Stimulated activated naive CD4-positive, alpha-beta T cell (primary cell): ENCODE results near the gene INTS1.

ENCODE experiments used
- DNase-seq, 6 experiments: peaks; one replicate each; lab custom pipeline; 2025; lab: John Stamatoyannopoulos, UW

Gene INTS1

DNA sequence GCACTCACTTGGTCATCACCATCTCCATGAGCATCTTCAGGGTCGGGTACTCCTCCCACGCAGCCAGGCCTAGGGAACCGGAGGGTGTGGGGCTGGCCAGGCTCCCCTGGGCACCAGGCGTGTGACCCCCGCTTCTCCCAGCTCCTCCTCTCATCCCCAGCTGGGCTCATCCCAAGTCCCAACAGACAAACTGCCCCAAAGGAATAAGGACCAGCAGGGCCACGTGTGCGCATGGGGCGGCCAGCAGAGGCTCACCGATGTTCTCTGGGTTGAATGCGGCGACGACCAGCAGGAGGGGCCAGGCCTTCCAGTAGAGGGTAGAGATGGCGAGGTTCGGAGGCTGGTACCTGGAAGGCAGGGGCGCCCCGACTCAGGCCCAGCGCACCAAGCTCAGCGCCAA, 14.9 kb downstream of the INTS1 start:
- DNase-seq = no peak

DNA sequence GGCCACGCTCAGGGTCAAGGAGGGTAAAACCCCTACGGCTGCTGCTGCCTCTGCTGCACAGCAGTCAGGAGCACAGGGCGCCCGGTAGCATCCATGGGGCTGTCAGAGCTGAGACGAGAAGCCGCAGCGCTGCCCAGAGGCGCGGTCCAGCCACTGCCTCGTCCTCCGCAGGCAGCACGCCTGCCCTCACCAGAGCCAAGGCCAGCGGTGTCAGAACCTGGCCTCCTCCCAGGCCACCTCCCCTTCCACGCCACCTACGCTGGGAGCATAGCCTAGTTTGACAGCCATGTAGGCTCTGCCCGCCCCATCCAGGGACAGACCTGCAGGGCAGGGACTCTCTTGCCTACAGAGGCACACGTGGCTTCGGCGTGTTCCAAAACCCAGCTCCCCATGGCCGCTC, 16.2 kb downstream of the INTS1 start:
- no peak for DNase-seq

DNA sequence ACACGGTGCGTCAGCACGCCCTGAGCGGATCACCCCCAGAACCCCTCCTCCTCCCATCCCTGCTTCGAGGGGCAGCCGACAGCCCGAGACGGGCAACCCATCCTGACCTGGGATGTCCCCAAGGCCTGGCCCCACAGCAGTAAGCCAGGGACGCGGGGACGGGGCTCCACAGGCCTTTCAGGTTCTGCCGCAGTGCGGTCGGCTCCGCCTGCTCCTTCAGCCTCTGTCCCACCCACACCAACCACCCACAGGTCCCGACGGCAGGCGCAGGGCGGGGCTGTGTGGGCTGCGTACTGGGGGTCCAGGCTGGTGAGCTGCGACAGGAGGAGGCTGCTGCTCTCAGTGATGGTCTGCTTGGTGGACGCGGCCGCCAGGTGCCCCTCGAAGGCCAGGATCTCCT, 16.7 kb downstream of the INTS1 start:
- no peak for DNase-seq

DNA sequence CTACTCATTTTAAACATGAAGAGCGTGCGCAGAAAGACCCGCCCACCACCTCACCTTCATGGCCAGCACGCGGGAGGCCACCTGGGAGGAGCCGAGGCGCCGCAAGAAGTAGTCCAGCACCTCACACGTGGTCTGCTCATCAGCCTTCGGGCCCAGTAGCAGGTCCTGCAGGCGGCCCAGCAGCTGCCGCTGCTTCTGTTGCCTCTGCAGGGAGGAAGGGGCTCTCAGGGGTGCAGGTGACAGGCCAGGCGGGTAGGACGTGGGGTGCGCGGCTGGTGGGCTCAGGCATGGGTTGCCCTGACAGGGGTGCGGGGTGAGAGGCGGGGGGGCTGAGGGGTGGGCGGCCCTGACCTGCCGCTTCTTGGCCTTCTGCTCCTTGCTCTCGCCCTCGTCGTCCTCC, 17.6 kb downstream of the INTS1 start:
- DNase-seq = no peak

DNA sequence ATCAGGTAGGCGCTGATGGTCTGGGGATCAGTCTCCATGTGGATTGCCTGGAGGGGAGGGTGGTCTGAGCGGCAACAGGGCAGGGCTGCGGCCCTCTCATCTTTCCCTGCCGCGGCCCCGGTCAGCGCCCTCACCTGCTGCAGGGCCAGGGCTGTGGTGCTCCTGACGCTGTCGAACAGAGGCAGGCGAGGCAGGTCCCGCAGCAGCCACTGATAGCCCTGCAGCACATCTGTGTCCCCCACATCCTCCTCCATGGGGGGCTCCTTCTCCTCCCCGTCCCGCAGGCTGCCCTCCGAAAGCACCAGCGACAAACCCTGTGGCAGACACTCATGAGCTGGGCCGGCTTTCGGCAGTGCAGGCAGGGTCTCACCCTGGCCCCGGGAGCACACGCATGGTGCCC, 19.0 kb downstream of the INTS1 start:
- no peak for DNase-seq

DNA sequence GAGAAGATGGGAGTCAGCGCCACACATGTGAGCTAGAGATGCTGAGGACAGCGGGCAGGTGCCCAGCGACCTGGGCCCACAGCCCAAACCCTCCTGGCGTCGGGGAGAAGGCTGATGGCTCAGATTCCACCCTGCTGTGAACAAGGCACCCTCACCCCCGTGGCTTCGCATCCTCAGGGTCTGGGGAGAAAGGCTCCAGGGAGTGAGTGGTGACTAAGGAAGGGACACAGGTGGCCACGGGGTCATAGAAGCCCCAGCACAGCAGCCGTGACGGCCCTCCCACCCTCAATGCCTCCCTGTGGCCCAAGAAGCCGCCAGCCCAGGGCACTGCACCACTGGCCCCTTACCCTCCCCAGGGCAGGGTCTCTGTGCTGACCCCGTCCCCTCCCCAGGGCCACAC, 19.6 kb downstream of the INTS1 start:
- no peak for DNase-seq

DNA sequence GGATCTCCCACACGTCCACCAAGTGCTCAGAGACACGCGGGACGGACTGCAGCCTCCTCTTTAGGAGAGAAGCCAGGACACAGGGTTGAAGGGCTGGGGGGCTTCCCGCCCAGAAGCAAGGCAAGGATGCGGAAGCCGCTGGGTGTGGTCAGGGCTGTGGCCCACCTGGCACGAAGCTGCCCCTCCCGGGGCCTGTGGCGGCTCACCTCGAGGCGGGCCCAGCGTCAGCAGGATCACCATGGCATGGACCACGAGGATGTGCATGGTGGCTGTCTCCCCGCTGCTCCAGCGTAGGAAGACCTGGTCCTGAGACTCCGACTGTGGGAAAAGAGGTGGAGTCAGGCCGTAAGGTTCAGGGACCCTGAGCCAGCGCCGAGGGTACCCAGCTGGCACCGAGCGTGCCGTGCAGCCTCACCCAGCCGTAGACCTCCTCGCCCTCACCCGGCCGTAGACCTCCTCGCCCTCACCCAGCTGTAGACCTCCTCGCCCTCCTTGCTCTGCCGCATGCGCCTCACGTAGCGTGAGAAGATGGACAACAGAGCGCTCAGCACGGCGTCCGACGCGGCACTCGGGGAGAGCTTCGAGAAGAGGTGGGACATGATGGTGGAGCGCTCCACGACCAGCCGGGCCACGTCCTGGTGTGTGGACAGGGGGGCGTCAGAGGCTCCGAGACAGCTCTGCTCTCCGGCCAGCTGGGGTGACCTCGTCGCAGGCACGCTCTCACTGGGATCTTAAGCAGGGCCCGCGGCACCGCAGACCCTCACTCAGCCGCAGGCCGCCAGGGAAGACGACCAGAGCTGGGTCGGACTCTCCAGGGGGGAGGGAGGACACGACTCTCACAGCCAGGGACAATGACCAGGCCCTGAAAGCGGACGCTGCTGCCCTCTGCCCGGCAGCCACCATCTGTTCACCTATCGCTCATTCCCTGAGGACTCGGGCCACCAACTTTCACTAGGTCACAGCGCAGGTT, 20.4 kb downstream of the INTS1 start:
- DNase-seq = no peak

DNA sequence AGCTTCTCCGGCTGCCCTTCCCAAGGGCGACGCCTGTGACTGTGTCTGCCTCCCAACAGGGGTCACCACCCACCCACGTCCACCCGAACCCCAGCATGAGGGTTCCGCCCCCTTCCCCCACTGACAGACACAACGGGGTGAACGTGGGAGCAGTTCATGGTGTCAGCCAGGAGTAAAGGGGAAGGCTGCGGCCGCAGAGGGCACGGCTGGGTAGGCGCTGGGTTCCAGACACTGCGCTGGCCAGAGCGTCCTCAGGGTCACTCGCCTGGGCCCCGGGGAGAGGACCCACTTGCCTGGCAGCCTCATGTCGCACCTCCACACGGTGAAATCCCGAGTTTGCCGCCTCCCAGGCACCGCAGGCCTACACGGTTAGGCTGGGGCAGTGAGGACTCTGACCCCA, 21.1 kb downstream of the INTS1 start:
- DNase-seq = no peak

DNA sequence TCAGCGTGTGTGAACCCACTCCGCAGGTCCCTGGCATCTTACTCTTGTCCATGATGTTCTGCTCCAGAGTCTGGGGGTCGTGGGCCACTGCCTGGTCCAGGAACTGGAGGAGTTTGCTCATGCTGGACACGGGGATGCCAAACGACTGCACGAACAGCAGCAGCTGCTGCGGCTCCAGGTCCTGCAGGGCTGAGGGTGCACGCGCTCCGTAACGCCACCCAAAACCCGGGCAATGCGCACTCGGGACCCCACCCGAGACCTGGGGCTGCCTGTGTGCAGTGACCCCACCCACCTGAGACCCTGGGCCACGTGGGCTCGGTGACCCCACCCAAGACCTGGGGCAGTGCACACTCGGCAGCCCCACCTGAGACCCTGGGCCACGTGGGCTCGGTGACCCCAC, 22.9 kb downstream of the INTS1 start:
- no peak for DNase-seq

DNA sequence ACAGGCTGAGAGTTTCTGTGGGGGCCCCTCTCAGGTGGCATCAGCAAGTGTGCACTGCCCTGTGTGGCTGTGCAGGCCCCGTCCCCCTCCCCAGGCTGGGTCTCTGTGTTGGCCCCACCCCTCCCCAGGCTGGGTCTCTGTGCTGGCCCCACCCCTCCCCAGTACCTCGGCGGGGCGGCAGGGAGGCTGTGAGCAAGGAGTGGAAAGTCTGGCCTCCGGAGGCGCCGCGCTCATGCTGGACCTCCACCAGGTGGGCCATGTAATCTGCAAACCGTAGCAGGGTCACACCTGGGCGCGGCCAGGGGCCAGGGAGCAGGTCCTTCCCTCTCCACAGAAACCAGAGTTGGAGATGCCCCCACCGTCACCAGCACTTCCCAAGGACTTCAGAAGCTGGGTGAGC, 23.5 kb downstream of the INTS1 start:
- DNase-seq = no peak

DNA sequence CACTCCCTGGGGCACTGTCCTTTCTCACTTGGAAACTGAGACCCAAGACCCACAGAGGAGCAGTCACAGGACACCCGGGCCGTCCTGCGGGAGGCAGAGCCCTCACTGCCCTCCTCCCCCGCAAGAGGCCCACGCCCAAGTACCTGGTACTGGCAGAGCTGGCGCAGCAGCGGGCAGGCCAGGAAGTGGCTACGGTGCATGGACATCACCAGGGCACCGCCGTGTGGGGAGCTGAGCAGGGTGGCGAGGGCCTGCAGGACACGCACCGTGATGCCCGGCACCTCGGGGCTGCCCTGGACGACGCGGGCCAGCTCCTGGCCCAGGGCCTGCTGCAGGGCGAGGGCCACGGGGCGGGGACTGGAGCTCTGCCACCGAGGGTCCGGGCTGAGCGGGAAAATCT, 24.9 kb downstream of the INTS1 start:
- DNase-seq = no peak

DNA sequence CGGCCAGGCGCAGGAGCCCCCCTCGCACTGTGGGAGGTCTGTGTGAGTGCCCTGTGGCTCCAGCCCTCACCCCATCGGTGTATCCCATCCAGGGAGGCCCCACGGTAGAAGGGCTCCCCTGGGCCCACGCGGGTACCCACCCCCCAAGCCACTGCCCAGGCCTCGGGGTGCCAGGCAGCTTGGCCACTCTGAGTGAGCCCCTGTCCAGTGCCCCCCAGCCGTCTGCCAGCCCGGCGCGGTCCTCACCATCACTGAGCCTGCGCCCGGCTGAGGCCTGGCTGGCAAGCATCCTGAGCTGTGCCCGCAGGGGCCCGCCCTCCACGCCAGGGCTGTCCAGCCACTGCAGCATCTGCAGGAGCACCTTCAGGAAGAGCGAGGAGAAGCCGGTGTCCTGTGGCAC, 25.7 kb downstream of the INTS1 start:
- no peak for DNase-seq

DNA sequence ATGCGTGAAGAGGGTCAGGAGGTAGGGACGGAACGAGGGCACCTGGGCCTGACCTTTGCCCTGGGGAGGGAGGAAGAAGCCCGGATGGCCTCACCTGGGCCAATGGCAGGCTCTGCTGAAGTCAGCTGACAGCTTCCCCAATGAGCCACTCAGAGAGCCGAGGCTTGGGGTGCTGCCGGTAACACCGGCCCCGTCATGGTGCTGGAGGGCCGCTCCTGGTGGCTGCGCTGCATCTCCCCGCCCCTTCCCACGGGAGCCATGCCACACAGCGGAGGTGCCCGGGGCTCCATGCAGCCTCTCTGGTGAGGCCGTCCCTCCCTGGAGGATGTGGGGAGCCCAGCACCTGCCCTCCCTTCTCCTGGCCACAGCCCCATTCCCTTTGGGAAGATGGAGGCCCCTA, 27.3 kb downstream of the INTS1 start:
- DNase-seq = no peak

DNA sequence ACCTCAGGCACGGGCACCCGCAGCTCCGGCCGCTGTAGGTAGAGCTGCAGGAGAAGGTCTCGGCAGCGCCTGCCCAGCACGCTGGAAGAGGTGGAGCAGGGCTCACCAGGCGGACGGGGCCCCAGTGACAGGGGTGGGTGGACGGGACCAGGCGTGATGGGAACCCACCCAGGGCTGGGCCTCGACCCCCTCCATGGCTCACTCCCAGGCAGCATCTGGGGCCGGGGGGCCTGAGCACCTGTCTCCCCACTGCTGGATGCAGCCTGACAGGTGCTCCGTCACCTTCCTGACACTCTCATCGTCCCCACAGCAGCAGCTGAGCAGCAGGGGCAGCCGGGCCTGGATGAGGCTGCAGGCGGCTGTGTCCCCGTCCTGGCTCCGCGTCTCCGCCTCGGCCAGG, 28.2 kb downstream of the INTS1 start:
- DNase-seq = no peak

DNA sequence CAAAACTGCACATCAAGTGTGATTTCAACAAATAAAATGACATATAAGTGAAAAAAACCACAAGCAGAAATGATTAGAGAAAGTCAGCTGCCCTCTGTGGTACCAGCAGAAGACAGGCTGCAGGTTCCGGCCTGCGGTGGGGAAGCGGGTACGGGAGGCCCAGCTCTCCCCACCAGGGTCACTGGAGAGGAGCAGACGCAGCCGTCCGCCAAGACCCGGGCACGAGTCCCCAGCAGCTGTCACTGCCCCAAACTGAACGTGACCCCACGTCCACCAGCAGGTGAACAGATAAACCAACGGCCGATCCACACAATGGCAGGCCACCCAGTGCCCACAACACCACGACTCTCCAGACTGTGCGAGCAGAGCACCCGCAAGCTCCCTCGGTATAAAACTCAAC, 28.8 kb downstream of the INTS1 start:
- DNase-seq = no peak

DNA sequence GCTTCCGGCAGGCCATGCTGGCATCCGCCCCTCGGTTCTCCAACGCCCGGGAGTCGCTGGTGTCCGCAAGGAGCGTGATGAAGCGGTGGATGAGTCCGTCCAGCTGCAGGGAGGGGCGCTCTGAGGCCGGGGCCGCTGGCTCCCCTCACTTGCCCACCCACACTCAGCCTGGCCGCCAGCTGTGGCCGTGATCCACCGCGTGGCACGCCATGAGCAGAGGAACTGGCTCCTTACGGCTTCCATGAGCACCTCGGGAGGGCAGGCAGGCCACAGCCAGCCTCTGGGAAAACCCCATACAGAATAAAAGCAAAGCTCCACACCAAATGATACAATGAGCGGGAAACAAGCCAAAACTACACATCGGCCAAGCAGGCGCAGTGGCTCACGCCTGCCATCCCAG, 29.5 kb downstream of the INTS1 start:
- no peak for DNase-seq

DNA sequence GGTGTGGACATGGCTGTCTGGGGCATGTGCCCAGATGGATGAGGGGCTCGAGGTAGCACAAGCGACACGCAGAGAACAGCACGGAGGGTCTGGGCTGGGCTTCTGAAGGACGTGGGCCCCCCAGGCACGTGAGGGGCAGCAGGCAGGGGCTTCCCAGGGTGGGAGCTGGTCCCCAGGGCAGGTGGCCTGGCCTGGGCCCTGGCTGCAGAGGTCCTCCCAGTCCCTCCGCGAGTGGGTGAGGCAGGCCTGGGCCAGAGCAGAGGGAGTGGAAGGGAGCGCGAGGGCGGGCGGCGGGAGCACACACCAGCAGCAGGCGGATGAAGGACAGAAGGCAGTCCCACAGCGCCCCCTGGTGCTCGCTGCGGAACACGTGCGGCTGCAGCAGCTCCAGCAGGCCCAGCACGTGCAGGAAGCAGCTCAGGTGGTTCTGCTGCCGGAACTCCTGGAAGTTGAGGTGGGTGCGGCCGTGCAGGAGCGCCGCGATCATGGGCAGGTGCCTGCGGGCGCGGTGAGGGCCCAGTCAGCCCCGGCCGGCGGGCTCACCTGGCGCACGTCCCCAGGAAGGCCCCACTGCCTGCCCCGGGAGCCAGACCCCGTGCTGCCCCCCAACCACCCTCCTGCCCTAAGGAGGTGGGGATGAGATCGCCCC, 30.2 kb downstream of the INTS1 start:
- DNase-seq = peak; percentile 78 to 89 (median 79)

DNA sequence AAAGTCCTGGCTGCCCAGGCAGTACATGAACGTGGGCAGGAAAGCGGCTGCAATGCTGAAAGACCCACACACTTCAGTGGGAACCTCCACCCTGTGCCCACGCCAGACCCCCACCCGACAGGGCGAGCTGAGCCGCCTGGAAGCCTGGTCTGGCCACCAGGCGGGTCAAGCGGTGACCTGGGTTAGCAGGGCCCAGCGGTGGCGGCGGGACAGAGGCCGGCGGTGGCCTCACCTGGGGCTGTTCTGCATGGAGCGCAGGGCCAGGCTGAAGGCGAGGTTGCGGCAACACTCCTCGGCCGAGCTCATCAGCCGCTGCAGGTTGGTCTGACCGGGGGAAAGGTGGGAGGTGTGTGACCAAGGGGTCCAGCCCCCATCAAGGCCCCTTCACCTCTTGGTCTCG, 33.3 kb downstream of the INTS1 start:
- DNase-seq = no peak

DNA sequence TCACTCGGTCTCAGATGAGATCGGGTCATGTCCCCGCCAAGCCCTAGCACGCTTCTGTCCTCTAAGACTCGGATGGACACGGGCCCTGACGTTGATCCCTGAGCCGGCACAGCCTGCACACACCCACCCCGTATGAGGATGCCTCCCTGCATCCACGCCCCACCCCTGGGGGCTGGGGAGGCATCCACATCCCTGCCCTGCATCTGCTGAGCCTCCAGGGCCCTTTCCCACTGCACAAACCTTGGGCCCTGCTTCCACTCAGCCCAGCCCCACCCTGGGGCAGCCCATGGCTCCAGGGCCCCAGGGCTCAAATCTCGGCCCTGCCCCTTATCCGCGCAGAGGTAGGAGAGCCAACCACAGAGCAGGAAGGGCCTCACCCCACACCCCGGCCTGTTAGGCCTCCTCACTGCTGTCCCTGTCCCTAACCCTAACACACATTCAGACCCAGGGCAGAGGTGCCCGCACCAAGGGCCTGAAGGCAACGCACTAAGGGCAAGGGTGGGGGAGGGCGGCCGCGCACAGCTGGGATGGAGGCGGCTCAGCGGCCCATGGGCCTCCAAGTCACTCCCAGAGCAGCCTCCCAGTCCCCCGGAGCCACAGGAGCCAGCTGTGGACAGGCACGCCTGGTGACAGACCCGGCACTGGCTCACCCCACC, 35.4 kb downstream of the INTS1 start:
- no peak for DNase-seq

DNA sequence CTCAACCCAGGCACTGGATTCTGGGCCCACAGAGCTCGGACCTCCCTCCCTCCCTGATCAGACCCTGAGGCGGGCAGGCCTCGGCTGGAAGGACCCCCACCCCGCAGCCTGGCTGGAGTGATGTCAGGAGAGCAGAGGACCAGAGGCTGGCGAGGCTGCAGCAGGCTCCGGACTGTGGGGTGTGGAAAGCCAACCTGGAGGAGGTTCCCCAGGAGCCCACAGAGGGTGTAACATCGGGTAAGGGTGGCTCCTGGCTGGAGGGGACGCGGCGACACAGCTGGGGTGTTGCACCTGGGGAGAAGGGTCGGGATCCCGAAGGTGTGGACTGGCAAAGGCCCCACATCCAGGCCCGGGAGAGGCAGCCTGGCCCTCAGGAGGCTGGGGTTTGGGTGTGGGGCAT, 36.0 kb downstream of the INTS1 start:
- DNase-seq = no peak

DNA sequence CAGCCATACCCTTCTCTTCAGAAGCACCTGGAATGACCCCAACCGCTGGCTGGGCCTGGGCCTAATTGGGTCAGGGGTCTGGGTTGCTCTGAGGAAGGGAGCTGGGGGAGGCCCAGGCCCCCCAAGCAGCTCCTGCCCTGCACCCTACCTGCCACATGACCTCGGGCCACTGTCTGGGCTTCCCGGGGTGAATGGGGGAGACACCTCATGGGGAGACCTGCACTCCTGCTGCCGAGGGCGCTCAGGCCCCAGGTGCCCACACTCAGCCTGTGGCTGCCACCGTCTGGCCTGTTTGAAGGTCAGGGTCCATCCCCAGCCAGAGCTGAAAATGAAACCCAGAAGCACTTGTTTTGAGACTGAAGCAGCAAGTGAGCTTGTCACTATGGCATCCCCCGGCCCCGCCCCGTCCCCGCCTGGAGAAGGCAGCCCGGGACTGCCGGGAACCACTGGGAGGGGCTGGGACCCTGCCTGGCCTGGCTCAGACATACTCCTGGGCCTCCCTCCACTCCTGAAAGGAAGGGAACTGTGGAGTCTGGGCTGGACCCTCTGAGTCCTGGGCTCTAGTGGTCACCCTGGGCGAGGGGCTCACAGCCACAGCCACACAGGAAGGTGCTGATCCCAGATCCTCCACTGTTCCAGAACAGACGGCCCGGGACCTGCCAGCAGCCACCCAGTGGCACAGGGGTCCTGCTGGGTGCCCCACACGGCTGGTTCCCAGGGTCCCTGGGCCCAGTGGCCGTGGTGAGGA, 37.5 kb downstream of the INTS1 start:
- DNase-seq = no peak

DNA sequence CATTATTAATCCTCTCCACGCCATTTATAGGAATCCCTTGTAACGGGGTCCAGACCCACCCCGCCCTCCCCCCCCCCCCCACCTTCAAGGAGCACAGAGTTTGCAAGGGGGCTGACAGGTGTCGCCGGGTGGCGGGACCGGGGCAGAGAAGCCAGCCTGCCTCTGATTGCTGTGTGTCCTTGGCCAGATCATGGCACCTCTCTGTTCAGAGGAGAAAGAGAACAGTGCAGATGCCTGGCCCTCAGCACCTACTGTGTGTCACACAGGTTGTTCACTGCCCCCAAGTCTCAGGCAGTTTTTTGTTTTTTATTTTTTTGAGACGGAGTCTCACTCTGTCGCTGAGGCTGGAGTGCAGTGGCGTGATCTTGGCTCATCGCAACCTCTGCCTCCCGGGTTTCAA, 39.5 kb downstream of the INTS1 start:
- DNase-seq = no peak
